ENCODE measurements around the gene ZFP90.
"Not testable (repeated sequence)": the region's sequence is repeated elsewhere in the genome, so short reads cannot be mapped to it uniquely, and the experiment has no call there.

The ZFP90 gene

GRCh38 chr16:68538880-68539701 is at the start of gene ZFP90:
TSS of gene ZFP90 (plus strand) at chr16:68539291. CDS start at chr16:68539793, 502 bp downstream.
- DNase-seq (ENCODE audit: low read depth), result peak; percentile 63

- no peak for DNase-seq (ENCODE audit: low read depth)
Observed at GRCh38 chr16:68490358-68490757, 48.7 kb upstream of the ZFP90 start.

DNA sequence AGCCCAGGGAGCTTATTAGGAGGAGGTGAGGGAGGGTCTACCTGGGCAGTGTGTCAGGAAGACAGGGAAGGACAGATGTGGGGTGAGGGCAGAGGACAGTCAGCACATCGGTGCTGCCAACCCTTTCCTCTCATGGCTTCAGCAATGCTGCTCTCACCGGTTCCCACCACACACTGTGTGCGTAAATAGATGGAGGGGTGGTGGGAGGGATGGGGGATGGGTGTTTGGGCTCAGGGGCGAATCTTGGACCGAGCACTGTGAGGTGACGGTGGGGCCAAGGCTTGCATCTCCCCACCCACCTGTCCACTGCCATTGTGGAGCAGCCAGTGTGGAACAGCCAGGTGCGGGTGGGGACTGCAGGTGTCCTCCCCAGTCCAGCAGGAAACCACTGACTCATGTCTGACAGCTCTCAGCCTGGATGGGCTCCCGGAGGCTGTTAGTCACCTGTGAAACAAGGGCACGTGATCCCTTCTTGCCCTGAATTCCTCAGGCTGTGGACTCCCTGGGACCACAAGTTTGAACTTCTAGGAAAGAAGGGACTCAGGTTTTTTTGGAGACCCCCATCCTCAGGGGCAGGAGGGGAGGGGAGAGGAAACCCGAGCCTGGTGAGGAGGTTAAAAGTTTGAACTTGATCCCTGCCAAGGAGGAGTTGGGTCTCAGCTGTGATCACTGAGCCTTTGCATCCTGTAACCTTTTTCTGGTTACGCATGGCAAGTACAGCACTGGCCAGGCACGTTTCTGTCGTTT is 48.1 kb upstream of the ZFP90 start:
- DNase-seq (ENCODE audit: low read depth), result peak; percentile 65

GRCh38 chr16:68491576-68491950 is 47.5 kb upstream of the ZFP90 start:
- no peak for DNase-seq (ENCODE audit: low read depth)

DNA sequence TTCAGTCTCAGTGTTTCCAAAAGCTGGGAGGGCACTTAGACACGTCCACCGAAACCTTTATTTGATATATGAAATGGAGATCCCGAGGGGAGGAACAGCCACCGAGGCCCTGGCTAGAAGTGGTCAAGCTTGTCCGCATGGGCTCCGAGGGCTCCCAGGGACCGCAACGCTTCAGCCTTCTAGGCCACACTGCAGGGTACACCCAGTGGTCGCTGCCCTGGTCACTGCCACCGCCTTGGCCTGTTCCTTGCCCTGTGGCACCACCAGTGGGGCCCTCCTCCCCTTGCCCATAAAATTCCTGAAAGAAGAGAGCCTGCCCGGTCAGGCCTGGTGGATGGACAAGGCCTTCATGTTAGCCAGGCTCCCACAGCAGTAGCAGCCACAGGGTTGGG is 46.9 kb upstream of the ZFP90 start:
- DNase-seq (ENCODE audit: low read depth), result no peak

GRCh38 chr16:68492543-68493411 is 46.3 kb upstream of the ZFP90 start:
- DNase-seq (ENCODE audit: low read depth), result peak; percentile 51

DNA sequence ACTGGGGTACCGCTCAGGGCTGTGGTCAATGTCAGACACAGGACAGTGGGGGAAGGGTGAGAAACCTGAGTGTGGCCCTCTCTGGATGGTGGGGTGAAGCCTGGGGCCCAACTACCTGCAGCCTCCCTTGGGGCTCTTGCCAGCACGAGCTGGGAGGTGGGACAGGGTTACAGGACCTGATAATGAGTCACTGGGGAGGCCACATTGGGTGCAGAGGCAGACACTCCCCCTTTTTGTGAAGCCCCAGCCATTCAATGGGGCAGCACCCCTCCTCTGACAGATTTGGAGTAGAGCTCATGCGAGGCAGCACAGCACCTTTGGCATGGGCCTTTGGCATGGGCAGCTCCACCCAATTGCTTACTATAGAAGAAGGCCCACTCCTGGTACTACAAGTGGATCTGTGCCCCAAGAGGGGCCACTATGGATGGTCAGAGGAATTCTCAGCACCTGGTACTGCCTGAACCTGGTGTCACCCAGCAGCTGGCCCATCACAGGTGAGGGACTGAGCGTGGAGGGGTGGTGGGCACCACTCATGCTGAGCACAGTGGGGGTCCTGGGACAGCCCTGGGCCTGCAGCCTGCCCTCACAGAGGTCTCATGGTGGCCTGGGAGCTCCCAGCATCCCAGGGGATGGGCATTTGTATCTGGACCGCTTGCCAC is 45.5 kb upstream of the ZFP90 start:
- DNase-seq (ENCODE audit: low read depth), result no peak

- DNase-seq (ENCODE audit: low read depth), result not testable (repeated sequence)
Observed at GRCh38 chr16:68494261-68494660, 44.8 kb upstream of the ZFP90 start.

- DNase-seq (ENCODE audit: low read depth), result no peak
Observed at GRCh38 chr16:68496689-68497088, 42.4 kb upstream of the ZFP90 start.

DNA sequence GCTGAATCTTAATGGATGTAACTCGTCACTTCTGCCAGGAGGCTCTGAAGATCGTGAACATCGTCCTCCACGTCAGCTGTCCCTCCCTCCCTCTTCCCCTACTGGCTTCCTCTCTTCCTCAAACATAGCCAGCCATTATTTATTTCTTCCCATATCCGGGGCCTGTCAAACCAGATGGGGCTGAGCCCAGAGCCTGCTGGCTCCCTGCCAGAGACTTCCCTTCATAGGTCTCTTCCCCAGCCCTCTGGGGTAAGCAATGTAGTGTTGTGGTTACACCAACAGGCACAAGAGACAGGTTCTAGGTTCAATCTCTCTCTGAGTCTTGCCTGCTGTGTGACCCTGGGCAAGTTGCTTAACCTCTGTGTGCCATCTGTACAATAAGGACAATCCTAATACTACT is 40.1 kb upstream of the ZFP90 start:
- no peak for DNase-seq (ENCODE audit: low read depth)

DNA sequence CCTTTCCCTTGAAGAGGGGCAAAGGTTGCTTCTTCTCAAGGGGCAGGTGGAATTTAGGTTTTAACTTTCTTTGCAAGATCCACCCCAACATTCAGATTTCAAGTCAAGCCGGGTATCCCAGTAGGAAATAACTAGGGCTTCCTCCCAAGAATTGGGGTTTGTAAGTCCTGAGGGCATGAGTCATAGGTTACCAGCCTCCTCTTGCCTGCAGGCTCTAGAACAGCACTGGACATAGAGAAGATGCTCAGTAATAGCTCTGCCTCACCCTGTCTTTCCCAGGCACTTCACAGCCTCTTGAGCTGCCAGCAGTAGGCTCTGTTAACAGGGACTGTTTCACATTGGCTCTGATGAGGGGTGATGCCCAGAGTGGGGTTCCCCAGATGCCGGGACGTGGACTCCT is 35.8 kb upstream of the ZFP90 start:
- no peak for DNase-seq (ENCODE audit: low read depth)

- DNase-seq (ENCODE audit: low read depth), result no peak
Observed at GRCh38 chr16:68504066-68504465, 35.0 kb upstream of the ZFP90 start.

GRCh38 chr16:68506331-68507053 is 32.6 kb upstream of the ZFP90 start:
- no peak for DNase-seq (ENCODE audit: low read depth)

GRCh38 chr16:68508013-68508412 is 31.1 kb upstream of the ZFP90 start:
- no peak for DNase-seq (ENCODE audit: low read depth)

GRCh38 chr16:68508641-68509240 is 30.4 kb upstream of the ZFP90 start:
- DNase-seq (ENCODE audit: low read depth), result no peak

DNA sequence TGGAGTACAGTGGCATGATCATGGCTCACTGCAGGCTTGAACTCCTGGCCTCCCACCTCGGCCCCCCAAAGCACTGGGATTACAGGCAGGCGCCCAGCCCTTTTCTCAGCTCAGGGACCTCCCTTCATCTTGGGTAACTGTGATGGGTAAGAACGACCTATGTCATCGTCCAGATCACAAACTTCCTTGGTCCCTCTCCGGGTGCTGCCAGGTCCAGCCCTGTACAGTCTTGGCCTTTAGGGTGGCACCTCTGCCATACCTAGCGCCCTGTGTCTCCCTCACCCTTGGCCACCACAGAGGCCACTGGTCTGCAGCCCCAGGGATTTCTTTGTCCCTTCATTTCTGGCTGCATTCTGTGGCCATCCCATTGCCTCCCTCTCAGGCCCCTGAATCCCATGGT is 29.7 kb upstream of the ZFP90 start:
- no peak for DNase-seq (ENCODE audit: low read depth)

- DNase-seq (ENCODE audit: low read depth), result no peak
Observed at GRCh38 chr16:68510775-68511174, 28.3 kb upstream of the ZFP90 start.

DNA sequence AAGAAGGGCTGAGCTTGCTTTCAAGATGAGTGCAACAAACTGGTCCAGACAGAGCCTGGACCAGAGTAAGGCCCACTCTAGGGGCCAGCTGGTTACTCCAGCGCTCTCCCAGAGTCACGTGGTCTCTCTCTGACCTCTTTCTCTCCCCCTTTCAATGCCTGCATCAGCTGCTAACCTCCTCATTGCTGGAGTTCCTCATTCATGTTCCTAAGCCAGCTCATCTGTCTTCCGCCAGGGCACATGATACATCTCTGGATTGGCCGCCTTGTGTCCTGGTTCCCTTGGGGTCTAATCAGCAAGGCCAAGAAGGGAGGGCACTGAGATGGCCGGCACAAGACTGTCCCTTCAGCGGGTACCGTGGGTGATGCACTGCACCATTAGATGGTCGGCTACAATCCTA is 26.9 kb upstream of the ZFP90 start:
- no peak for DNase-seq (ENCODE audit: low read depth)

DNA sequence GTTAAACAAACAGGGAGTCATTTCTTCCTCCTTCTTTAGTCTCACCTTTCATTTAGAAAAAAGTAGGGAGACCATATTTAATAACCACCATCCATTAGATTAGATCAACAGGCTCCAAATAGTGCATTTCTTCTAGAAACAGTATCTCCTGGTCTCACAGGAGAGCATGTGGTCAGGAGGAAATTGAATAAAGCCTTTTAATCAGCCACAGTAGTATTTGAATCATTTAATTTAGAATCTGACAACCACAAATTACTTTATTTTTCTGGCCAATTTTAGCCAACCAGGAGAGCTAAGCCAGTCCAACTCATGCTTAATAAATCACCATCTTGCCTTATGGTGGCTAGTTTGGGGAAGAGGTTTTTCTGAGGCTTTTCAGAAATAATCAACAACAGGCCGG is 26.3 kb upstream of the ZFP90 start:
- no peak for DNase-seq (ENCODE audit: low read depth)

DNA sequence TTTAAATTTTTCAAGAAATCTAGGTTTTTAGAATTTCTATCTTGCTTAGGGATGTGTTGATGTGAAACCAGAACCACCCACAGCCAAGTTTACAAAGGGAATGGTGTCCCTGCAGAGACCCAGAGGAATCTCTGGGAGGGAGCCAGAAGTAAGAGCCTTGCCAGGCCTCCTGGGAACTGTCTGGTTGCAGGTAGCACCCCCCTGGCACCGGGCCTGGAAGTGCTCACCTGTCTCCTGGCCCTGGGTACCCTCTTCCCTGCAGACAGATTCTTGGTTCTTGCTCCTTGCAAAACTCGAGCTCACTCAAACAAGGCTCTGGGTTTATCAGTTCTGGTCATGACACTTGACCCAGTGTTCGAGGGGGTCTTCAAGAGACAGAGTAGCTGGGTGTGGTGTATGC is 24.6 kb upstream of the ZFP90 start:
- no peak for DNase-seq (ENCODE audit: low read depth)

DNA sequence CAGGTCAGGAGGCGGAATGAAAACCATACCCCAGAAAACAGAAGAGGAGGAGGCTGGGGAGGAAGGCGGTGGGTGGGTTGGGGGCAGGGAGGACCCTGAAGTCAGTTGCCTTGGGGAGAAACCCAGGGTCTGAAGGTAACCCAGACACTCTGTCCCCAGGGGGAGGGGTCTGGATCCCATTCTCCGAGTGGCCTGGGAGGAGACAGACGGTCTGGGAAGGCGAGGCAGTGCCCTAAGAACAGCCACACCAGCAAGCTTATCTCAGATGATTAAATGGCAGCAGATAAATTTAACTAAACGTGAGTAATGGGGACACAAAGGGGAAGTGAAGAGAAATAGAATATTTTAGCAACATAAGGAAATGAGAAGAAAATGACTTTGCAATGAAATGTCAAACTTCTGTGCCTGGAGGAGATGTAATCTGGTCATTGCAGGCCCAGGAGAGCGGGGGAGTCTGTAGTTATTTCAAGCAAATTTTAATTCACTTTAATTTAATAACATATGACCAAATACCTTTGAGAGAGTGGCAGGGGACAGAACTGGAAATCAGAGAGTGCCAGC is 21.4 kb upstream of the ZFP90 start:
- DNase-seq (ENCODE audit: low read depth), result no peak
